Measurements from ENCODE around the gene NBR1. TPM values are rescaled to one million over a fixed set of nuclear protein-coding genes. Genes with fewer than 3 reads are reported as not detected.
"Not testable (repeated sequence)": the region's sequence is repeated elsewhere in the genome, so short reads cannot be mapped to it uniquely, and the experiment has no call there.

Gene NBR1
- total RNA-seq, 2 donors from 2014 or later, result 120 to 156 TPM

- Histone ChIP-seq H3K9me3 (no peaks in the 10 kb centered on the region), H3K27ac (no peak overlapping the region), H3K27me3 (replicated peaks; ENCODE audit: insufficient read depth) (no peaks in the 10 kb centered on the region), H3K4me1 (replicated peaks) (no peaks in the 10 kb centered on the region), H3K36me3 (peaks cover 0 to 5% of the 10 kb centered on the region in 2 donors), H3K4me3 (no peak overlapping the region)
- no peak for TF ChIP-seq POLR2A (IDR thresholded peaks at IDR 0.05)
- TF ChIP-seq, protein P1, sequence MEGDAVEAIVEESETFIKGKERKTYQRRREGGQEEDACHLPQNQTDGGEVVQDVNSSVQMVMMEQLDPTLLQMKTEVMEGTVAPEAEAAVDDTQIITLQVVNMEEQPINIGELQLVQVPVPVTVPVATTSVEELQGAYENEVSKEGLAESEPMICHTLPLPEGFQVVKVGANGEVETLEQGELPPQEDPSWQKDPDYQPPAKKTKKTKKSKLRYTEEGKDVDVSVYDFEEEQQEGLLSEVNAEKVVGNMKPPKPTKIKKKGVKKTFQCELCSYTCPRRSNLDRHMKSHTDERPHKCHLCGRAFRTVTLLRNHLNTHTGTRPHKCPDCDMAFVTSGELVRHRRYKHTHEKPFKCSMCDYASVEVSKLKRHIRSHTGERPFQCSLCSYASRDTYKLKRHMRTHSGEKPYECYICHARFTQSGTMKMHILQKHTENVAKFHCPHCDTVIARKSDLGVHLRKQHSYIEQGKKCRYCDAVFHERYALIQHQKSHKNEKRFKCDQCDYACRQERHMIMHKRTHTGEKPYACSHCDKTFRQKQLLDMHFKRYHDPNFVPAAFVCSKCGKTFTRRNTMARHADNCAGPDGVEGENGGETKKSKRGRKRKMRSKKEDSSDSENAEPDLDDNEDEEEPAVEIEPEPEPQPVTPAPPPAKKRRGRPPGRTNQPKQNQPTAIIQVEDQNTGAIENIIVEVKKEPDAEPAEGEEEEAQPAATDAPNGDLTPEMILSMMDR (IDR thresholded peaks at IDR 0.05), result no peak
- 85% methylated on average over 9 of the region's 9 CpGs for WGBS
- DNase-seq (ENCODE audit: low spot score), result no peak
- intact Hi-C loops (cut with DNase I), result no loop called here
Measured at GRCh38 chr17:43220511-43221125, 49.6 kb downstream of the NBR1 start.

- DNase-seq (ENCODE audit: low spot score), result no peak
- Histone ChIP-seq H3K27ac (no peak overlapping the region), H3K27me3 (replicated peaks; ENCODE audit: insufficient read depth) (no peaks in the 10 kb centered on the region), H3K36me3 (no peaks in the 10 kb centered on the region), H3K4me1 (replicated peaks) (no peaks in the 10 kb centered on the region), H3K9me3 (no peaks in the 10 kb centered on the region), H3K4me3 (no peak overlapping the region)
- intact Hi-C loops (cut with DNase I), result no loop called here
- WGBS, result 93% methylated on average over 7 of the region's 7 CpGs
- TF ChIP-seq POLR2AphosphoS5 (IDR thresholded peaks at IDR 0.05), result no peak
- TF ChIP-seq POLR2A (IDR thresholded peaks at IDR 0.05), result no peak
- TF ChIP-seq, protein P1 (IDR thresholded peaks at IDR 0.05), result no peak
Measured at GRCh38 chr17:43224146-43224705, 53.2 kb downstream of the NBR1 start.

DNA sequence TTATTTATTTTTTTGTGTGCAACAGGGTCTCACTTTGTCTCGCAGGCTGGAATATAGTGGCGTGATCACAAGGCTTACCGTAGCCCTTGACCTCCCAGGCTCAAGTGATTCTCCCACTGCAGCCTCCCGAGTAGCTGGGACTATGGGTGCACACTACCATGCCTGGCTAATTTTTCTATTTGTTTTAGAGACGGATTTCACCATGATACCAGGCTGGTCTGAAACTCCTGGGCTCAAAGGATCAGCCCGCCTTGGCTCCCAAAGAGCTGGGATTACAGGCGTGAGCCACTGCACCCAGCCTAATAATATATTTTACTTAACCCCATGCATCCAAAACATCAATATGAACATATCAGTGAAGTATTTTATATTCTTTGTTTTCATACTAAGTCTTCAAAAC lies 55.4 kb downstream of the NBR1 start:
- no peaks in the 10 kb centered on the region for H3K9me3 ChIP-seq
- no peak overlapping the region for H3K27ac ChIP-seq
- H3K4me1 ChIP-seq (replicated peaks), result no peaks in the 10 kb centered on the region
- H3K27me3 ChIP-seq (replicated peaks; ENCODE audit: insufficient read depth), result no peaks in the 10 kb centered on the region
- WGBS, result 93% methylated on average over 7 of the region's 7 CpGs
- TF ChIP-seq POLR2AphosphoS5 (IDR thresholded peaks at IDR 0.05) (no peak), POLR2A (IDR thresholded peaks at IDR 0.05) (no peak)
- TF ChIP-seq, protein P1 (IDR thresholded peaks at IDR 0.05), result no peak
- no peaks in the 10 kb centered on the region for H3K36me3 ChIP-seq
- no peak for DNase-seq (ENCODE audit: low spot score)
- intact Hi-C loops (cut with DNase I), result no loop called here
- no peak overlapping the region for H3K4me3 ChIP-seq

DNA sequence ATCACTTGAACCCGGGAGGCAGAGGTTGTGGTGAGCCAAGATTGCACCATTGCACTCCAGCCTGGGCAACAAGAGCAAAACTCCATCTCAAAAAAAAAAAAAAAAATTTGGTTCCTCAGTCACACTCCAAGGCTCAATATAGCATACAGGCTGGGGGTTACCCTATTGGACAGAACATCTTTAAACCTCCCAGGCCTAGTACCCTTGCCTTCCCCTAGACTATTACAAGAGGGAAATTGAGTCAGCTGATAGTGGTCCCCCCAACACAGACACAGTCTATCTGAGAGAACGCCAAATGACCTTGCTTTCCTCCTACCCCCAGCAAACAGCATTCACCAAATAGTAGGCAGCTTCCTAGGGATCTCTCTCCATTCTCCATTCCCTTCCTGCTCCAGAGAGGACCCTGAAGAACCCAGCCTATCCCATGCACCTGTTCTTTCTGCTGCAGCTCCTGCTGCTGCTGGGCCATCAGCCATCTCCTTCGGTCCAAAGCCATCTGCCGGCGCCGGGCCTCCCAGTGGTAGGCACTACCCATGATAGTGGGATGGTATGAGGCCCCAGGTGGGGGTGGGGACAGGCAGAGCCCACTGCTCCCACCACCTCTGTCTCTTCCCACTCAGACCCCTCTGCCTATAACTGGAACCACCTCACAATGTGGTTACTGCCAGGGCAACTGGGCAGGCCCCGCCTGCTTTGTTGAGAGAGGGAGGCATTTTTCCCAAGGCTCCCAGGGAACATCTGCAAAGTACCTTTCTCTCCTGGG lies 57.2 kb downstream of the NBR1 start, which contains the start of gene CCDC200:
CCDC200 (minus strand) TSS at position 604 of the 763 bp plus-strand sequence; CDS start at position 535, 69 bp downstream.
- H3K4me1 ChIP-seq (replicated peaks); H3K36me3 ChIP-seq; intact Hi-C loops (cut with DNase I); H3K9me3 ChIP-seq; DNase-seq (ENCODE audit: low spot score); H3K4me3 ChIP-seq; H3K27ac ChIP-seq; H3K27me3 ChIP-seq (replicated peaks; ENCODE audit: insufficient read depth): not testable (repeated sequence)
- no CpG with 5 or more reads among the region's 7 CpGs for WGBS

GRCh38 chr17:43231205-43232020 lies 60.4 kb downstream of the NBR1 start:
- H3K9me3 ChIP-seq; intact Hi-C loops (cut with DNase I); H3K4me3 ChIP-seq; H3K4me1 ChIP-seq (replicated peaks); H3K36me3 ChIP-seq; DNase-seq (ENCODE audit: low spot score); H3K27me3 ChIP-seq (replicated peaks; ENCODE audit: insufficient read depth): not testable (repeated sequence)
- WGBS, result 63% methylated on average over 19 of the region's 40 CpGs
- H3K27ac ChIP-seq, result peak overlapping the region; percentile 0 to 65

GRCh38 chr17:43232021-43232699 lies 61.1 kb downstream of the NBR1 start:
- H3K4me3 ChIP-seq; H3K4me1 ChIP-seq (replicated peaks); intact Hi-C loops (cut with DNase I); H3K9me3 ChIP-seq; H3K27me3 ChIP-seq (replicated peaks; ENCODE audit: insufficient read depth); H3K36me3 ChIP-seq: not testable (repeated sequence)
- 69% methylated on average over 23 of the region's 24 CpGs for WGBS
- peak overlapping the region in 1 of 2 donors; percentile 0 for H3K27ac ChIP-seq
- DNase-seq (ENCODE audit: low spot score), result peak; percentile 73

DNA sequence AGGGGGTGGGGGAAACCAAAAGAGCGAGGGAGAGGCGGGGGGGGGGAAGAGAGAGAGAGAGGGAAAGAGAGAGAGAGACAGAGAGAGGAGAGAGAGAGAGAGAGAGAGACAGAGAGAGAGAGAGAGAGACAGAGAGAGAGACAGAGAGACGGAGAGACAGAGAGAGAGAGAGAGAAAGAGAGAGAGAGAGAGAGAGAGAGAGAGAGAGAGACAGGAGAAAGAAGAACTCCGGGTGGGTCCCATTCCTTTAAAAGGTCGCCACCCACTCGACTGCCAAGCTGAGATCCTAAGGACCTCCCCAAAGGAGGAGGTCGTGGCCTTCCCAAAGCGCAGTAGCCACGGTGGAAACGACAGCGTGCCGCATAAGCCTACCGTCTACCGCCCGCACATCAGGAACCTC lies 62.2 kb downstream of the NBR1 start:
- DNase-seq (ENCODE audit: low spot score); H3K36me3 ChIP-seq; H3K27me3 ChIP-seq (replicated peaks; ENCODE audit: insufficient read depth); intact Hi-C loops (cut with DNase I); H3K27ac ChIP-seq; H3K4me3 ChIP-seq; H3K4me1 ChIP-seq (replicated peaks); H3K9me3 ChIP-seq: not testable (repeated sequence)
- no CpG with 5 or more reads among the region's 15 CpGs for WGBS

DNA sequence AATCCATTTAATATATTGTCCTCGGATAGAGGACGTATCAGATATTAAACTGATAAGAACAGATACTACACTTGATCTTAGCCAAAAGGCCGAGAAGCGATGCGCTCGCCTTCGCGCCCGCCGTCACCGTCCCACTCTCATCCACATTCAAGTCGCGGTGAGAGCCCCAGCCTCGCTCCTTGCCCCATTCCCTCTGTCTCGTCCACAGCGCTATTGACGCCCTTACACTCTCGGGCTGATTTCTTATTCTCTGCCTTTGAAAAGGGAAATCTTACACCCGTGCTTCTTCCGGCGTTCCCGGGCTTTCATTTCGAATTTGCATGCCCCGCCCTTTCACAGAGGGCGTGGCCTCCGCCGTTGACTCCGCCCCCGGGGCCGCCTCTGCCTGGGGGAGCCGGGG lies 62.9 kb downstream of the NBR1 start, which contains the start of gene RNU2-1:
RNU2-1 (minus strand) TSS at position 101 of the 400 bp plus-strand sequence.
- H3K27ac ChIP-seq; H3K4me1 ChIP-seq (replicated peaks); H3K36me3 ChIP-seq; intact Hi-C loops (cut with DNase I); H3K4me3 ChIP-seq; DNase-seq (ENCODE audit: low spot score); H3K9me3 ChIP-seq; H3K27me3 ChIP-seq (replicated peaks; ENCODE audit: insufficient read depth): not testable (repeated sequence)
- no CpG with 5 or more reads among the region's 31 CpGs for WGBS
